ENCODE data around the gene CNPY1.

DNA sequence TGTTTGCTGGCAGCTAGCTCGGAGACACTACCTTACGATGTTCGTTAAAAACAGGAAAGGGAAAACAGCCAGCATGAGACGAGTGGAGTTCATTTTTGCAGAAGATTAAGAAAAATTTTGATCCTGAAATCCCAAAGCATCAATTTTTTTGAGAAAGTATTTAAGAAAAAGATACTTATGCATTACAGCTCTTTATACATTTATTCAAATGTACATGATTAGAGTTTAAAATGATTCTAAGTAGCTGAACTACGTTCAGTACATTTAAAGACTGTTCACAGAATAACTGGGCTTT lies 34.7 kb downstream of the CNPY1 start:
- no peak for TF ChIP-seq RFX5 (IDR thresholded peaks at IDR 0.05; ENCODE audit: low read length)
- TF ChIP-seq, protein P1, sequence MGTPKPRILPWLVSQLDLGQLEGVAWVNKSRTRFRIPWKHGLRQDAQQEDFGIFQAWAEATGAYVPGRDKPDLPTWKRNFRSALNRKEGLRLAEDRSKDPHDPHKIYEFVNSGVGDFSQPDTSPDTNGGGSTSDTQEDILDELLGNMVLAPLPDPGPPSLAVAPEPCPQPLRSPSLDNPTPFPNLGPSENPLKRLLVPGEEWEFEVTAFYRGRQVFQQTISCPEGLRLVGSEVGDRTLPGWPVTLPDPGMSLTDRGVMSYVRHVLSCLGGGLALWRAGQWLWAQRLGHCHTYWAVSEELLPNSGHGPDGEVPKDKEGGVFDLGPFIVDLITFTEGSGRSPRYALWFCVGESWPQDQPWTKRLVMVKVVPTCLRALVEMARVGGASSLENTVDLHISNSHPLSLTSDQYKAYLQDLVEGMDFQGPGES (IDR thresholded peaks at IDR 0.05; ENCODE audit: low read depth, low read length) = no peak
- no peak for TF ChIP-seq RCOR1 (IDR thresholded peaks at IDR 0.05; ENCODE audit: low read length)
- TF ChIP-seq TAF1 (IDR thresholded peaks at IDR 0.05; ENCODE audit: borderline replicate concordance, low read depth, low read length) = no peak
- TF ChIP-seq, protein P2, sequence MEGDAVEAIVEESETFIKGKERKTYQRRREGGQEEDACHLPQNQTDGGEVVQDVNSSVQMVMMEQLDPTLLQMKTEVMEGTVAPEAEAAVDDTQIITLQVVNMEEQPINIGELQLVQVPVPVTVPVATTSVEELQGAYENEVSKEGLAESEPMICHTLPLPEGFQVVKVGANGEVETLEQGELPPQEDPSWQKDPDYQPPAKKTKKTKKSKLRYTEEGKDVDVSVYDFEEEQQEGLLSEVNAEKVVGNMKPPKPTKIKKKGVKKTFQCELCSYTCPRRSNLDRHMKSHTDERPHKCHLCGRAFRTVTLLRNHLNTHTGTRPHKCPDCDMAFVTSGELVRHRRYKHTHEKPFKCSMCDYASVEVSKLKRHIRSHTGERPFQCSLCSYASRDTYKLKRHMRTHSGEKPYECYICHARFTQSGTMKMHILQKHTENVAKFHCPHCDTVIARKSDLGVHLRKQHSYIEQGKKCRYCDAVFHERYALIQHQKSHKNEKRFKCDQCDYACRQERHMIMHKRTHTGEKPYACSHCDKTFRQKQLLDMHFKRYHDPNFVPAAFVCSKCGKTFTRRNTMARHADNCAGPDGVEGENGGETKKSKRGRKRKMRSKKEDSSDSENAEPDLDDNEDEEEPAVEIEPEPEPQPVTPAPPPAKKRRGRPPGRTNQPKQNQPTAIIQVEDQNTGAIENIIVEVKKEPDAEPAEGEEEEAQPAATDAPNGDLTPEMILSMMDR (IDR thresholded peaks at IDR 0.05) = no peak

Data from SK-N-SH (cell line).